Duodenal mucosa (tissue), 2 donors: Measurements from ENCODE around the gene ZFY.
"Not testable (repeated sequence)": the region's sequence is repeated elsewhere in the genome, so short reads cannot be mapped to it uniquely, and the experiment has no call there.

Source experiments
- H3K27ac ChIP-seq: one replicate; pipeline ENCODE4 v1.7.0; 2013; ENCODE audit warnings: low read depth, low read length
- H3K27me3 ChIP-seq, 2 donors: one replicate each; pipeline ENCODE4 v1.7.0; 2013; ENCODE audit warnings: low read length in 2 of 2, control low read depth in 1 of 2; ENCODE audit not compliant: insufficient read depth in 2 of 2, control insufficient read depth in 1 of 2
- H3K36me3 ChIP-seq, 2 donors: one replicate each; pipeline ENCODE4 v1.7.0; 2013; ENCODE audit warnings: low read length in 2 of 2, control low read depth in 1 of 2; ENCODE audit not compliant: insufficient read depth in 2 of 2, control insufficient read depth in 1 of 2
- H3K4me1 ChIP-seq, 2 donors: one replicate each; pipeline ENCODE4 v1.7.0; 2013; ENCODE audit warnings: low read length in 2 of 2, control low read depth in 1 of 2; ENCODE audit not compliant: insufficient read depth in 2 of 2, control insufficient read depth in 1 of 2
- H3K4me3 ChIP-seq, 2 donors: one replicate each; pipeline ENCODE4 v1.7.0; 2013; ENCODE audit warnings: low read length in 2 of 2, low read depth in 1 of 2
- H3K9ac ChIP-seq, 2 donors: one replicate each; pipeline ENCODE4 v1.7.0; 2013; ENCODE audit warnings: low read length in 2 of 2, low read depth in 1 of 2
- H3K9me3 ChIP-seq, 2 donors: one replicate each; pipeline ENCODE4 v1.7.0; 2013; ENCODE audit warnings: low read length in 2 of 2, control low read depth in 1 of 2; ENCODE audit not compliant: control insufficient read depth in 1 of 2

Gene ZFY

DNA sequence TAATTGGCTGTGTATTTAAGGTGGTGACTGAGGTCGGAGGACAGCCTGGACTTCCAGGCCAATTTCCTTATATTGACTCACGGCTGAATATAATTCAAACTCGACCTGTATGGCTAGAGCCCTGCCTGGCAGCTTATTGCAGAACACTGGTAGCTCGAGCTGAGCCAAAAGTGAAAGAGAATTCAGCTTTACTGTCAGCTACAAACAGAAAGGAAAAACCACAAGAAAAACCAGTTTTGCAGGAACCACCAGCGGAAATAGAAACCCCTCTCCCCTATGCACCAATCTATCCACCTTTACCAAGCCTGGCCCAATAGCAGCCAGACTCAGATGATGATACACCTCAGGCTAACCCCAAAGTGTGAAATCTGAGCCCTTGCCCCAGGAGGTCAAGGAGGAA, 68.7 kb downstream of the ZFY start:
- Histone ChIP-seq H3K4me1 (peaks cover 33 to 47% of the 10 kb centered on the region in 2 donors), H3K27ac (peak overlapping the region; percentile 89), H3K4me3 (peak overlapping the region; percentile 86 to 94), H3K27me3 (no peaks in the 10 kb centered on the region), H3K9ac (peak overlapping the region; percentile 88 to 93), H3K36me3 (no peaks in the 10 kb centered on the region), H3K9me3 (no peaks in the 10 kb centered on the region)

DNA sequence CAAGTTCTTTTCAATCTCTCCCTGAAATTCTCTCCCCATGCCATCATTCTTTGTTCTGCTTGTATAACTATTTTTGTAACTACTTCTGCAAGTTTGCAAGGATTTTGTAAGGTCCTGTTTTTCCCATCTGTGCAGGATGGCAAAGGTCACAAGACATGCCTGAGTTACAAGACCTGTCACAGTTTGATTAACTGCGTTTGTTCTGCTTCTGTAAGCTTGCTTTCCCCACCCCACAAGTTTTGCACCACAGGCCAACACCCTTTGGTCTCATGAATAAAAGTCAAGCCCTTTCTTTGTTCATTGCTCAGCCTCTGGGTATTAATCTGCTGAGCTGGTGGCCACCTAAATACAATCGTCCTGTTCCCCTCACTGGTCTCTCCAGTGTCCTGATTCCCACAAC, 70.8 kb downstream of the ZFY start:
- peak overlapping the region in 1 of 2 donors; percentile 86 for H3K4me3 ChIP-seq
- peak overlapping the region in 1 of 2 donors; percentile 43 for H3K9ac ChIP-seq
- H3K27me3 ChIP-seq, H3K36me3 ChIP-seq, H3K9me3 ChIP-seq, H3K27ac ChIP-seq: not testable (repeated sequence)
- peaks cover 38 to 52% of the 10 kb centered on the region in 2 donors for H3K4me1 ChIP-seq

DNA sequence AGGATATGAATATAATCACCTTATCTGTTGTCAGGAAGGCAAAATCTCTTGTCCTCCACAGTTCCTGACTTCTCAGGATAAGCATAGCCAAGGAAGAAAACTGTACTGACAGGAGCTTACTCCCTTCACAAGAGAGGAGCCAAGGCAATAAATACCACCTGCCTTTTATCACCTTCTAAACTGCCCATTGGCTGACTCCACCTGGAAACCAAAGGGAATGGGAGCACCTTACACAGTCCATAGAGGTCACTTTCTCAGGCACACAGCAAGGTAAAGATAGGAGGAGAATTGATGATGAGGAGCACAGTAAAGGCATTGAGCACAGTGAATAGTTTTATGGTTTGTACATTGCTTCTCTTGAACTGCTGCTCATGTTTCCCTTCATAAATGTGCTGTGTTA, 72.8 kb downstream of the ZFY start:
- Histone ChIP-seq H3K36me3 (peaks cover 0 to 4% of the 10 kb centered on the region in 2 donors), H3K4me1 (peaks cover 35 to 56% of the 10 kb centered on the region in 2 donors), H3K9ac (no peak overlapping the region), H3K27ac (no peak overlapping the region), H3K4me3 (no peak overlapping the region), H3K9me3 (no peaks in the 10 kb centered on the region), H3K27me3 (no peaks in the 10 kb centered on the region)

DNA sequence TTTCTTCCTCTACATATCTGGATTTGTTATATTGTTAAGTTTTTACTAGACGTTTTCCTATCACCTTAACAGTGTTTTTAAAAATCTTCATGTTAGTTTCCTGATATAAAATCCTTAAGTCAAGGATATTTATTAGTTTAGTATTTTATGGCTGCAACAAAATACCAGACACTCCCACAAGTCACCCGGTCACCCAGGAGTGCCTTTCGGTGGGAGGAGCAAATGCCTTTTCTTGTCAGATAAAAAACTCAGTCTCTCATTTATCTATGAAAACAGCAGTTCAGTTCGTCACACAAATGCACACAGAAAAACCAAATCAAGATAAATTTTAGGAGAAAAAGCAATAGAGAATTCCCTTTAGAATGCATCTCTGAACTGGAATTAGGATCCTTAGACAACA, 77.0 kb downstream of the ZFY start:
- H3K4me1 ChIP-seq: peaks cover 19 to 31% of the 10 kb centered on the region in 2 donors
- H3K36me3 ChIP-seq: peaks cover 0 to 4% of the 10 kb centered on the region in 2 donors
- H3K9me3 ChIP-seq: no peaks in the 10 kb centered on the region
- no peak overlapping the region for H3K4me3 ChIP-seq
- no peak overlapping the region for H3K9ac ChIP-seq
- H3K27me3 ChIP-seq: no peaks in the 10 kb centered on the region
- H3K27ac ChIP-seq: no peak overlapping the region

DNA sequence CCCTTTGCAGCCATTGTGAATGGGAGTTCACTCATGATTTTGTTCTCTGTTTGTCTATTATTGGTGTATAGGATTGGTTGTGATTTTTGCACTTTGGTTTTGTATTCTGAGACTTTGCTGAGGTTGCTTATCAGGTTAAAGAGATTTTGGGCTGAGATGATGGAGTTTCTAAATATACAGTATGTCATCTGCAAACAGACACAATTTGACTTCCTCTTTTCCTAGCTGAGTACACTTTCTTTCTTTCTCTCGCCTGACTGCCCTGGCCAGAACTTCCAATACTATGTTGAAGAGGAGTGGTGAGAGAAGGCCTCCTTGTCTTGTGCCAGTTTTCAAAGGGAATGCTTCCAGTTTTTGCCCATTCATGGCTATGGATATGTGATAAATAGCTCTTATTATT, 81.4 kb downstream of the ZFY start:
- no peak overlapping the region for H3K4me3 ChIP-seq
- H3K4me1 ChIP-seq: peaks cover 0 to 7% of the 10 kb centered on the region in 2 donors
- H3K36me3 ChIP-seq: no peaks in the 10 kb centered on the region
- H3K9ac ChIP-seq: no peak overlapping the region
- no peaks in the 10 kb centered on the region for H3K27me3 ChIP-seq
- H3K9me3 ChIP-seq: no peaks in the 10 kb centered on the region
- H3K27ac ChIP-seq: no peak overlapping the region

DNA sequence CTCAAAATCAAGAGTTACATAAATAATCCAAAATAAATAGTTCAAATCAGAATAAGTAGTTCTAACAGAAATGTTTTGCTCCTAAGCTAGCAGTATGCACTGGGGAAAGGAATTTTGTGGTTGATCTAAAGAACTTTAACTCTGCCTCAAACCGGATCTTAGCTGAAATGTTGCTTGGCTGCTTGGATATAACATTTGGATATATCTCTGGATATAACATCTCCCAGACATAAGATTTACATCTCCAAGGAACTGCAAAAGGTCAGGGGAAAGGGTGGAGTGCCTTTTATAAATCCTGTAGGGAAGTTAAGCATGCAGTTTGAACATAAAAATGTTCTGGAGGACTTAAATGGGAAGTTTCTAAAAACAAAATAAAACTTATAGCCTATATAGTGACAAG, 83.4 kb downstream of the ZFY start:
- no peak overlapping the region for H3K4me3 ChIP-seq
- no peaks in the 10 kb centered on the region for H3K36me3 ChIP-seq
- H3K4me1 ChIP-seq: peaks cover 0 to 10% of the 10 kb centered on the region in 2 donors
- no peaks in the 10 kb centered on the region for H3K9me3 ChIP-seq
- H3K9ac ChIP-seq: no peak overlapping the region
- H3K27me3 ChIP-seq: no peaks in the 10 kb centered on the region
- no peak overlapping the region for H3K27ac ChIP-seq

DNA sequence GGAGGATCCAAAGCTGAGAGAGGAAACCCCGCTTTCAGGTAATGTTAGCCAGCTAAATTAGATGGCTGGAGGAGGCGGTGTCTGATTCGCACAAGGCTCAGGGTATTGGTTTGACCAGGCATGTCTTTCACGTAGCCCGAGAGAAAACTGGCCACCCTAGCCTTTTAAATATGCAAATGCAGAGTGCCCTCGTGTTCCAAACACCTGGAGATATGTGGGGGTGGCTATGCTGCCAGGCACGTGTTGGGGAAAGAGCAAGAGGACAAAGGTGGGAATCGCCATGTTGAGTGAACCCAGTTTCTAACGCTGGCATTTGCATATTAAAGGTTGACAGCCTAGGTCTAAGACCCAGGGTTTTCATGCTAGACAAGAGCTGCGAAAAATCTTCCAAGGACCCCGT, 84.4 kb downstream of the ZFY start:
- Histone ChIP-seq H3K9me3 (no peaks in the 10 kb centered on the region), H3K4me1 (peaks cover 0 to 12% of the 10 kb centered on the region in 2 donors), H3K4me3 (no peak overlapping the region), H3K27ac (no peak overlapping the region), H3K36me3 (no peaks in the 10 kb centered on the region), H3K27me3 (no peaks in the 10 kb centered on the region), H3K9ac (no peak overlapping the region)

DNA sequence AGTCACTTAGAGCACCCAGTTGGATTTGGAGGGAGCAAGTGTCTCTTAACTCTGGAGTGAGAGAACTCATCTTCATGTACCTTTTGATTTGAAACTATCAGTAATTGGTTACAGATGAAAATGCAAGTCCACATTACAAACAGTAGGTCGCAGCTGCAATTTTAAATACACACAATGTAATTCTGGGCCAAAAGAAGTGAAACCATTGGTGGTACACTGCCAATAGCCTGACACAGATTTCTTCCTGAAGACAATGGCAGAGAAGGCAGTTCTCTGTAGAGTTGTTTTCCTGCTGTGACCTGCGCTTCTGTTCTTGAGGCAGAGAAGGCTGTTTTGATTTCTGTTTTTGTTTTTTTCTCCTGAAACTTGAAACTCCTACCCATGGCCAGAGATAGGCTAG, 86.0 kb downstream of the ZFY start:
- H3K27ac ChIP-seq: no peak overlapping the region
- H3K4me1 ChIP-seq: peaks cover 0 to 15% of the 10 kb centered on the region in 2 donors
- H3K9ac ChIP-seq: no peak overlapping the region
- no peaks in the 10 kb centered on the region for H3K9me3 ChIP-seq
- H3K4me3 ChIP-seq: no peak overlapping the region
- no peaks in the 10 kb centered on the region for H3K27me3 ChIP-seq
- H3K36me3 ChIP-seq: no peaks in the 10 kb centered on the region

DNA sequence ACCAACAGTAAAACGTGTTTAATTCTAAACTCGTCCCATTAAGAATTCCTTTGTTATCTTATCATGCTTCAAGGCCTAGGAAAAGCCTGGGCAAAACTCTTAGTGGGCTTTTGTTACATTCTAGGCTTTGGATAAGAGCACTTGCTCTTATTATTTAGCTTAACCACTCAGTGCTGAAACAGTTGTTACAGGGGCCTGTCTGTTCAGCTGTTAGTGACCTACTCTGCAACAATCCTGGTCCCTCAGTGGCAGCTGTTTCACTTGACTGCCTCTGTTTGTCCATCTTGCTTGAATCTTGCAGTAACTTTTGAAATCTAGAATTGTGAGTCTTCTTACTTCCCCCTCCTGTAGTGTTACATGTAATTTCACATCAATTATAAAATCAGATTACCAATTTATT, 88.4 kb downstream of the ZFY start:
- no peak overlapping the region for H3K4me3 ChIP-seq
- no peak overlapping the region for H3K9ac ChIP-seq
- no peaks in the 10 kb centered on the region for H3K36me3 ChIP-seq
- H3K27ac ChIP-seq: no peak overlapping the region
- H3K9me3 ChIP-seq: no peaks in the 10 kb centered on the region
- H3K27me3 ChIP-seq: no peaks in the 10 kb centered on the region
- H3K4me1 ChIP-seq: peaks cover 0 to 15% of the 10 kb centered on the region in 2 donors

DNA sequence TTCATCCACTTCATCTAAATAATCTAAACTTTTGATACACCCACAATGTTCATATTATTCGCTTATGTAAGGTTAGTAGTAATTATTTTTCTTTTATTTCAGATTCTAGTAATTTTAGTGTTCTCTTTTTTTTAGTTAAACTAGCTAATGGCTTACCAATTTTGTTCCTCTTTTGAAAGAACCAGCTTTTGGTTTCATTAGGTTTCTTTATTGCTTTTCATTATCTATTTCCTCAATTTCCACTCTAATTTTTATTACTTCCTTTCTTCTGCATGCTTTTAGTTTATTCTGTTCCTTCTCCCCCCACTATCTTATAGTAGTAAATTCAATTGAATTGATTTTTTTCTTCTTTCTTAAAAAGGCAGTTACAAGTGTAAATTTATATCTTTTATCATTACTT, 90.2 kb downstream of the ZFY start:
- H3K27me3 ChIP-seq: no peaks in the 10 kb centered on the region
- H3K4me3 ChIP-seq: no peak overlapping the region
- H3K9ac ChIP-seq: no peak overlapping the region
- no peaks in the 10 kb centered on the region for H3K9me3 ChIP-seq
- peaks cover 0 to 15% of the 10 kb centered on the region in 2 donors for H3K4me1 ChIP-seq
- no peak overlapping the region for H3K27ac ChIP-seq
- no peaks in the 10 kb centered on the region for H3K36me3 ChIP-seq
